Measurements from ENCODE around the gene TOM1. TPM values are rescaled to one million over a fixed set of nuclear protein-coding genes. Genes with fewer than 3 reads are reported as not detected.

TOM1 gene
- polyA plus RNA-seq, 1 of the 3 experiments (the other 2 are of a cell fraction) = 26.9 TPM

DNA sequence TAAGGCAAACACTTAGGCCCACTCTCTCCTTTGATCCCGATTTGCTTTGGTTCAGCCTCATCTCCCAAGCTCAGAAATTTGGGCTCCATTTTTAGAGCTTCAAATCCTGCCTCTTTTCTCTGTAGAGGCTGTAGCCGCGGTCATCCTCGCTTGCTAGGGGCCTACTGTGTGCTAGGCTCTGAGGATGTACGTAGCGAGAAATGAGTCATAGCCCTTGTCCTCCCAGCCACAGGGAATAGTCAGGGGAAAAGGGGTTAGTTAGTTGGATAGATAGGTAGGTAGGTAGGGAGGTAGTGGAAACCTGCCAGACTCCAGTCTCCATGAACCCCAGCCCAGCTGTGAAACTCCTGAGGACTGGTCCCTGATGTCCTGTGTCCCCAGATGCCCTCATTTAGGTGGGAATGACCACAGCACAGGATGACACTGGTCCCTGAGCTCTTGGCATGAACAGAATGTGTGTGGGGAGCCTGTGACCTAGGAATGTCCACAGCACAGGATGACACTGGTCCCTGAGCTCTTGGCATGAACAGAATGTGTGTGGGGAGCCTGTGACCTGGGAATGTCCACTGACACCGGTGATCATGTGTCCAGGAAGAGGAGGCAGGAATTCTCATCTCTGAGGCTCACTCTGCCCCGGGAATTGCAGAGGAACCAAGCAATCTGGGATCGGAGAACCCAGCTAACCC lies 59.8 kb downstream of the TOM1 start:
- H3K4me3 ChIP-seq (ENCODE audit: low read depth in 2 of 2, low read length in 1 of 2) = no peak overlapping the region
- 83% methylated on average over 9 of the region's 9 CpGs for WGBS (ENCODE audit: low lambda C conversion rate)
- TF ChIP-seq, protein P1, sequence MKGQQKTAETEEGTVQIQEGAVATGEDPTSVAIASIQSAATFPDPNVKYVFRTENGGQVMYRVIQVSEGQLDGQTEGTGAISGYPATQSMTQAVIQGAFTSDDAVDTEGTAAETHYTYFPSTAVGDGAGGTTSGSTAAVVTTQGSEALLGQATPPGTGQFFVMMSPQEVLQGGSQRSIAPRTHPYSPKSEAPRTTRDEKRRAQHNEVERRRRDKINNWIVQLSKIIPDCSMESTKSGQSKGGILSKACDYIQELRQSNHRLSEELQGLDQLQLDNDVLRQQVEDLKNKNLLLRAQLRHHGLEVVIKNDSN (IDR thresholded peaks at IDR 0.05; ENCODE audit: borderline replicate concordance, low read depth) = no peak
- TF ChIP-seq GATA2 (CRISPR knock-in tag; IDR thresholded peaks at IDR 0.05) (no peak), RAD21 (IDR thresholded peaks at IDR 0.05; ENCODE audit: low read length) (no peak), JUND (IDR thresholded peaks at IDR 0.05) (no peak), CHD2 (IDR thresholded peaks at IDR 0.05; ENCODE audit: low read length, partially characterized antibody) (no peak), RCOR1 (IDR thresholded peaks at IDR 0.05; ENCODE audit: low read length) (no peak), EP300 (IDR thresholded peaks at IDR 0.05; ENCODE audit: borderline replicate concordance in 1 of 2, low read depth in 1 of 2, low read length in 1 of 2) (no peak), FOXM1 (IDR thresholded peaks at IDR 0.05; ENCODE audit: low read depth) (no peak), NFIC (IDR thresholded peaks at IDR 0.05; ENCODE audit: borderline replicate concordance) (no peak), POLR2AphosphoS5 (IDR thresholded peaks at IDR 0.05; ENCODE audit: low read depth, low read length) (no peak)
- TF ChIP-seq, protein P2, sequence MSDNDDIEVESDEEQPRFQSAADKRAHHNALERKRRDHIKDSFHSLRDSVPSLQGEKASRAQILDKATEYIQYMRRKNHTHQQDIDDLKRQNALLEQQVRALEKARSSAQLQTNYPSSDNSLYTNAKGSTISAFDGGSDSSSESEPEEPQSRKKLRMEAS (IDR thresholded peaks at IDR 0.05; ENCODE audit: low read depth) = no peak
- TF ChIP-seq, protein P3, sequence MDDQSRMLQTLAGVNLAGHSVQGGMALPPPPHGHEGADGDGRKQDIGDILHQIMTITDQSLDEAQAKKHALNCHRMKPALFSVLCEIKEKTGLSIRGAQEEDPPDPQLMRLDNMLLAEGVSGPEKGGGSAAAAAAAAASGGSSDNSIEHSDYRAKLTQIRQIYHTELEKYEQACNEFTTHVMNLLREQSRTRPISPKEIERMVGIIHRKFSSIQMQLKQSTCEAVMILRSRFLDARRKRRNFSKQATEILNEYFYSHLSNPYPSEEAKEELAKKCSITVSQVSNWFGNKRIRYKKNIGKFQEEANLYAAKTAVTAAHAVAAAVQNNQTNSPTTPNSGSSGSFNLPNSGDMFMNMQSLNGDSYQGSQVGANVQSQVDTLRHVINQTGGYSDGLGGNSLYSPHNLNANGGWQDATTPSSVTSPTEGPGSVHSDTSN (IDR thresholded peaks at IDR 0.05) = no peak
- H3F3A ChIP-seq (replicated peaks; ENCODE audit: insufficient read depth) = peaks cover 16% of the 10 kb centered on the region
- ChIA-PET CTCF (interaction anchor here (1.0 to 1.4 kb wide), 3 partner anchors 8 to 10 kb away, joined by 4 to 5 read pairs (median 5); no protein-coding TSS in a partner anchor), POLR2A (interaction anchor here (0.6 kb wide), 1 partner anchor 46 kb away, joined by 3 read pairs; no protein-coding TSS in a partner anchor)
- H3K9me2 ChIP-seq = no peaks in the 10 kb centered on the region
- no peak overlapping the region for H3K9ac ChIP-seq
- H3K4me2 ChIP-seq = no peak overlapping the region
- DNase-seq = no peak
- no peaks in the 10 kb centered on the region for H4K20me1 ChIP-seq (ENCODE audit: insufficient read depth)
- H3K27me3 ChIP-seq (ENCODE audit: insufficient read depth) = no peaks in the 10 kb centered on the region
- no peak overlapping the region for H2AFZ ChIP-seq (ENCODE audit: low read depth)
- H3K36me3 ChIP-seq (replicated peaks in 1 of 2; ENCODE audit: control insufficient read depth in 1 of 2, insufficient read depth in 2 of 2, low read length in 1 of 2) = no peaks in the 10 kb centered on the region
- no peak overlapping the region for H3K27ac ChIP-seq (ENCODE audit: low read depth in 2 of 2, low read length in 1 of 2)
- H3K4me1 ChIP-seq (ENCODE audit: control insufficient read depth in 1 of 2, insufficient read depth in 2 of 2, low read depth in 1 of 2, low read length in 1 of 2) = no peaks in the 10 kb centered on the region
- no peaks in the 10 kb centered on the region for H3K79me2 ChIP-seq (ENCODE audit: insufficient read depth)
- H3K9me3 ChIP-seq = no peaks in the 10 kb centered on the region

DNA sequence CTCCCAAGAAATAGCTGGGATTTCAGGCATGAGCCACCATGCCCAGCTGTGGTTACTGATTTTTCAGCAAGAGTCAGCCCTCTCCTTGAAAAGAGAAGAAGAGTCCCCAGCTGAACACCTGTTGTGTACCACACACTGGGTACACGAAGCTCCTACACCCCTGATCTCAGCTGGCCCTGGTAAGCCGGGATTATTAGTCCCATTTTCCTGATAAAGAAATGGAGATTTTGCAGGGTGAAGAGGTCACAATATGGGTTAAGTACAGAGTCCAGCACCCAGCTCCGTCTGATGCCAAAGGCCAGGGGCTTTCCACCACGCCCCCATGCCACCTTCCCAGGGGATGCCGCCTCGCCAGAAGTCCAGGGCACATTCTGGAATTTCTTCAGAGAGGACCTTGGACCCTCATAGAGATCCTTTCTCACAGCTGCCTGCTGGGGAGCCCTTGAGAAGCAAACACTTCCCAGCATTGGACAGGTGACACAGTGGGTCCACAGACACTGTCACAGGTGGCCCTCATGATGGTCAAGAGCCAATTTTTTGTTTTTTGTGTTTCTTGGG lies 61.4 kb downstream of the TOM1 start:
- no peak overlapping the region for H3K27ac ChIP-seq (ENCODE audit: low read depth in 2 of 2, low read length in 1 of 2)
- TF ChIP-seq JUND (IDR thresholded peaks at IDR 0.05) (no peak), YY1 (IDR thresholded peaks at IDR 0.05; ENCODE audit: low read depth) (no peak), FOSL2 (IDR thresholded peaks at IDR 0.05; ENCODE audit: borderline replicate concordance, low read depth) (no peak), FOXM1 (IDR thresholded peaks at IDR 0.05; ENCODE audit: low read depth) (no peak), TCF12 (IDR thresholded peaks at IDR 0.05) (no peak), RAD21 (IDR thresholded peaks at IDR 0.05; ENCODE audit: low read length) (no peak)
- TF ChIP-seq, protein P1 (IDR thresholded peaks at IDR 0.05; ENCODE audit: borderline replicate concordance, low read depth) = no peak
- TF ChIP-seq, protein P4, sequence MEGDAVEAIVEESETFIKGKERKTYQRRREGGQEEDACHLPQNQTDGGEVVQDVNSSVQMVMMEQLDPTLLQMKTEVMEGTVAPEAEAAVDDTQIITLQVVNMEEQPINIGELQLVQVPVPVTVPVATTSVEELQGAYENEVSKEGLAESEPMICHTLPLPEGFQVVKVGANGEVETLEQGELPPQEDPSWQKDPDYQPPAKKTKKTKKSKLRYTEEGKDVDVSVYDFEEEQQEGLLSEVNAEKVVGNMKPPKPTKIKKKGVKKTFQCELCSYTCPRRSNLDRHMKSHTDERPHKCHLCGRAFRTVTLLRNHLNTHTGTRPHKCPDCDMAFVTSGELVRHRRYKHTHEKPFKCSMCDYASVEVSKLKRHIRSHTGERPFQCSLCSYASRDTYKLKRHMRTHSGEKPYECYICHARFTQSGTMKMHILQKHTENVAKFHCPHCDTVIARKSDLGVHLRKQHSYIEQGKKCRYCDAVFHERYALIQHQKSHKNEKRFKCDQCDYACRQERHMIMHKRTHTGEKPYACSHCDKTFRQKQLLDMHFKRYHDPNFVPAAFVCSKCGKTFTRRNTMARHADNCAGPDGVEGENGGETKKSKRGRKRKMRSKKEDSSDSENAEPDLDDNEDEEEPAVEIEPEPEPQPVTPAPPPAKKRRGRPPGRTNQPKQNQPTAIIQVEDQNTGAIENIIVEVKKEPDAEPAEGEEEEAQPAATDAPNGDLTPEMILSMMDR (IDR thresholded peaks at IDR 0.05) = no peak
- no peaks in the 10 kb centered on the region for H3K79me2 ChIP-seq (ENCODE audit: insufficient read depth)
- H4K20me1 ChIP-seq (ENCODE audit: insufficient read depth) = no peaks in the 10 kb centered on the region
- peaks cover 16% of the 10 kb centered on the region for H3F3A ChIP-seq (replicated peaks; ENCODE audit: insufficient read depth)
- no peak overlapping the region for H3K4me2 ChIP-seq
- no peaks in the 10 kb centered on the region for H3K9me2 ChIP-seq
- ChIA-PET POLR2A (no interaction called here), CTCF (interaction anchor here (0.8 to 1.2 kb wide), 3 partner anchors 10 to 31 kb away, joined by 3 to 5 read pairs (median 4); no protein-coding TSS in a partner anchor)
- DNase-seq = no peak
- no peaks in the 10 kb centered on the region for H3K9me3 ChIP-seq
- H3K36me3 ChIP-seq (replicated peaks in 1 of 2; ENCODE audit: control insufficient read depth in 1 of 2, insufficient read depth in 2 of 2, low read length in 1 of 2) = no peaks in the 10 kb centered on the region
- H3K9ac ChIP-seq = no peak overlapping the region
- 42% methylated on average over 6 of the region's 6 CpGs for WGBS (ENCODE audit: low lambda C conversion rate)
- H2AFZ ChIP-seq (ENCODE audit: low read depth) = no peak overlapping the region
- no peak overlapping the region for H3K4me3 ChIP-seq (ENCODE audit: low read depth in 2 of 2, low read length in 1 of 2)
- no peaks in the 10 kb centered on the region for H3K4me1 ChIP-seq (ENCODE audit: control insufficient read depth in 1 of 2, insufficient read depth in 2 of 2, low read depth in 1 of 2, low read length in 1 of 2)
- H3K27me3 ChIP-seq (ENCODE audit: insufficient read depth) = no peaks in the 10 kb centered on the region

Measured in SK-N-SH (cell line).